ENCODE measurements around the gene REPIN1. TPM values are rescaled to one million over a fixed set of nuclear protein-coding genes. Genes with fewer than 3 reads are reported as not detected.

Gene REPIN1
- polyA plus RNA-seq, result 7.0 and 15.3 TPM in 2 replicates

GRCh38 chr7:150368096-150368883 lies at the start of gene REPIN1:
TSS of gene REPIN1 (plus strand) at chr7:150368822. CDS start at chr7:150369712, 890 bp downstream.

GRCh38 chr7:150322833-150323681 lies 45.6 kb upstream of the REPIN1 start, which contains the start of the genes ACTR3C and LRRC61:
TSS of gene ACTR3C (minus strand) at chr7:150323545. CDS start at chr7:150295296, 28,249 bp downstream.
TSS of gene LRRC61 (plus strand) at chr7:150323355. CDS start at chr7:150336862, 13,507 bp downstream.

DNA sequence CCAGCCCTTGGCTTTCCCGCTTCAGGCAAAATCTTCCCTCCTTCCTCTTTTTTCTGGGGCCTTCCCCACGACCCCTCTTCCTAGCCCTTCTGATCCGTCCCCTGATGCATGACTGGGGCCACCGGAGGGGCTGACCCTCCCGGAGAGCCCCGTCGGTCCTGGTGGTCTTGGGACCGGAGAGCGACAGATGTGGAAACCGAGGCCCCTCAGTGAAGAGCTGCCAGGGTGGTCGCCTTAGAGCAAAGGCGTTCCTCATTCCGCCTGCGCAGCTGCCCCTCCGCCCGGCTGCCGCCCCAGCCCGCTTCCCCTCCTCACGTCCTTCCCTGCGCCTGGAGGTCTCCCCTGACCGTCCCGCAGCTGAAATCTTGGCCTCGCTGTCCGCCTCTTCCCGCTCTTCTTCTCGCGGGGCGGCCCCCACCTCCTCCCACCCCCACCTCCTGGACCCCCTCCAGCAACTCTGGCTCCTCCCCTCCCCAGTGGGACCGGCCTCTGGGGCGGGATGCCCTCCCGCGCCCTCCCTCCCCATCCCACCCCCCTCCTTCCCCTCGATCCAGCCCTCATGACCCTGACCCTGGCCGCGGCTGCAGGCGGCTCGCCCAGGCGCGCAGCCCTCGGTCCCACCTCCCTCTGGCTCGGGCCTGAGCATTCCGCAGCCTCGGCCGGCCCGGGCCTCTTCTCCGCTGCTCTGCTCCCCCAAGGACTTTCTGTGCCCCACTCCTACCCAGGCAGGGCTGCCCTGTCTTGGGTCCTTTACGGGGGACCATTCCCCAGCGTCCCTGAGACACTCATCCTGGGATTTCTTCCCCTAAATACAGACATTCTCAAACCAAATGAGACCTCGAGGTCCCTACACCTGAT lies 27.1 kb upstream of the REPIN1 start, which contains the start of gene RARRES2:
Gene RARRES2 (minus strand): TSS at position 367 of the 858 bp plus-strand sequence. CDS start 1,020 bp downstream, outside the sequence.

DNA sequence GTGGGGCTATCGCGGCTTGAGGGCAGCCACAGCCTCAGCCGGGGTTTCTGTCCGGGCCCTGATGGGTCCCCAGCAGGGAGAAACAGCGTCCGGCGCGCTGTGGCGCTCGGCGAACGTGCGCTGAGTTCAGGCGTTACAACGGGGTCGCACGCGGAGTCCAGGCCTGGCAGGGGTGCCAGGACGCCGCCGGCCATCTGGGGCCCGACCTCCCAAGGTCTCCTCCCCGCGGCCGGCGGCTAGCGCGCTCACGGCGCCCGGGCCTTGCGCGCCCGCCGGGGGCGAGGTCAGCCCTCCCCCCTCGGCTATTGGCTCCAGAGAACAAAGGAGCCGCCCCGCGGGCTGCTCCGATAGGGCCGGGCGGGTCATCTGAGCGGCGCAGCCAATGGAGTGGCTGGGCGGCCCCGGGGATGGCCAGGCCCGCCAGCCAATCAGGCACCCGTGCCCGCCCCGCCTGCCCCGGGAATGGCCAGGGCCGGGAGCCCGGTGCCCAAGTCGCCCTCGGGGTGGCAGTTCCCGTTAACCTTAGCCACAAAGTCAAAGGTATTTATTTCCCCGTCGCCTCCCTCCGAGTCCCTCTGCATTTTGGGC lies 10.3 kb downstream of the REPIN1 start, which contains the start of gene ZNF775:
Gene ZNF775 (plus strand): TSS at position 478 of the 588 bp plus-strand sequence. CDS start 9,141 bp downstream, outside the sequence.

Other genes starting within 250 kb of the REPIN1 start
- gene LRRC61, start 45.5 kb upstream of the REPIN1 start, polyA plus RNA-seq, result 0.67 and 2.2 TPM in 2 replicates
- 27.7 and 40.6 TPM in 2 replicates for gene ACTR3C, start 45.3 kb upstream of the REPIN1 start, polyA plus RNA-seq
- gene RARRES2, start 27.2 kb upstream of the REPIN1 start, polyA plus RNA-seq, result 1.3 and 1.9 TPM in 2 replicates
- 0.22 and 0.38 TPM in 2 replicates for gene ZNF775, start 10.5 kb downstream of the REPIN1 start, polyA plus RNA-seq
- 0.38 TPM in 1 of 2 replicates, not detected in the other for gene GIMAP8, start 81.8 kb downstream of the REPIN1 start, polyA plus RNA-seq
- gene GIMAP7, start 146.1 kb downstream of the REPIN1 start, polyA plus RNA-seq, result 0.25 and 1.0 TPM in 2 replicates
- gene GIMAP4, start 198.6 kb downstream of the REPIN1 start, polyA plus RNA-seq, result 0.19 TPM in 1 of 2 replicates, not detected in the other

Measured in Purkinje cell (primary cell).